ENCODE measurements around the gene SDF4. TPM values are rescaled to one million over a fixed set of nuclear protein-coding genes. Genes with fewer than 3 reads are reported as not detected.

The SDF4 gene
- total RNA-seq, 1 donor from 2014 or later: 167 TPM

DNA sequence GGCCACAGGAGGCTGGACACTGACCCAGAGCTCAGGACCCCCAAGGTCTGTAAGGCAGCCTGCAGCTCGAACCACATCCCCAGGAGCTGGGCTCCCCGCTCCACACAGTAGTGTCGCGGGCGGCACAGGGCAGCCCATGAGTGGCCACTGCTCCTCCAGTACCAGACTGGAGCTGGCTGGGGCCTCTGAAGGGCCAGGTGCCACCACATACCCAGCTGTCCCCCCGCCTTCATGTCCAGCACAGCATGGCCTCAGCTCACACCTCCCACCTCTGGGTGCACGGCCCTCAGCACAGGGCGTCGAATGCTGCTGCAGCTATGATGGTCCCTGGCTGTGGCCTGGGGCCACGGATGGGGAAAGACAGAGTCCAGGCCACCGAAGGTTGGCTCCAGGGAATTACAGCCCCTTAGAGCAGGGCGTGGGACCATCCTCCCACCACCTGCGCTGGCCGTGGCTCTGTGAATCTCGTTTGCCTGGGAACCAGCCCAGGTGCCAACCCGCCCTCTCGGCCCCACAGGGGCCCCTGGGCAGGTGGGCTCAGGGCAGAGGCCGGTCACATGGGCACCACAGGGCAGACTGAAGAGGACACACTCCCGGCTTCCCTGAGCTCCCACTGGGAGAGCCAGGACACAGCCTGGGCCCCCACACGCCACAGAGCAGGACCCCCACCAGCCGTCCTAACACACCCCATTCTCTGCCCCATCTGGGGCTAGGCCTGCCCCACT is 15.8 kb downstream of the SDF4 start:
- intact Hi-C loops (cut with micrococcal nuclease): loop anchor here (2.0 kb wide), 1 partner anchor 15 kb away; no protein-coding TSS in a partner anchor

DNA sequence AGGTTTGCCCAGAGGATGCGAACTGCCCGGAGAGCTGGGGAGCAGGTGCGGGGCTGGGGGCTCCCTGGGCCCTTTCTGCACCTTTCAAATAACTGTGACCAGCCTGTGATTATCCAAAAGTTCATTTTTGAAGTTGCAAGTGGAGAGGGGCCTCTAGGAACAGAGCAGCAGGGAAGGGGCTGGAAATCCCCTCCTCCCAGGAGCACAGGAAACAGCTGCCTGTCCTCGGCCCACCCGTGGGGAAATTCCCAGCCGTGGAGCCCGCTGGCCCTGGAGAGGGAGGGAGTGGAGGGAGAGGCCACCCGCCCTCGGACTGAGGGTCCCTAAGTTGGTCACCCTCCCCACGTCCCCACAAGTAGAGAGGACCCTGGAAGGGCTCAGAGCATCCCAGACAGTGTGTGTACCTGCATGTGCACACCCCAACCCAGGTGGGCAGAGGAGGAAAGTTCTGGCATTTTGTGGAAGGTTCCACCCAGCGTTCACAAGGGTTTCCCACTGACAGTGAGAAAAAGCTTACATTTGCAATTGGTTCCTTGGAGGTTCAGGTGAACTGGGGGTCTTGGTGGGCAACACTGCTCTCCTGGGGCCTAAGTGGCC is 16.6 kb downstream of the SDF4 start:
- intact Hi-C loops (cut with micrococcal nuclease): loop anchor here (2.0 kb wide), 1 partner anchor 16 kb away; no protein-coding TSS in a partner anchor

DNA sequence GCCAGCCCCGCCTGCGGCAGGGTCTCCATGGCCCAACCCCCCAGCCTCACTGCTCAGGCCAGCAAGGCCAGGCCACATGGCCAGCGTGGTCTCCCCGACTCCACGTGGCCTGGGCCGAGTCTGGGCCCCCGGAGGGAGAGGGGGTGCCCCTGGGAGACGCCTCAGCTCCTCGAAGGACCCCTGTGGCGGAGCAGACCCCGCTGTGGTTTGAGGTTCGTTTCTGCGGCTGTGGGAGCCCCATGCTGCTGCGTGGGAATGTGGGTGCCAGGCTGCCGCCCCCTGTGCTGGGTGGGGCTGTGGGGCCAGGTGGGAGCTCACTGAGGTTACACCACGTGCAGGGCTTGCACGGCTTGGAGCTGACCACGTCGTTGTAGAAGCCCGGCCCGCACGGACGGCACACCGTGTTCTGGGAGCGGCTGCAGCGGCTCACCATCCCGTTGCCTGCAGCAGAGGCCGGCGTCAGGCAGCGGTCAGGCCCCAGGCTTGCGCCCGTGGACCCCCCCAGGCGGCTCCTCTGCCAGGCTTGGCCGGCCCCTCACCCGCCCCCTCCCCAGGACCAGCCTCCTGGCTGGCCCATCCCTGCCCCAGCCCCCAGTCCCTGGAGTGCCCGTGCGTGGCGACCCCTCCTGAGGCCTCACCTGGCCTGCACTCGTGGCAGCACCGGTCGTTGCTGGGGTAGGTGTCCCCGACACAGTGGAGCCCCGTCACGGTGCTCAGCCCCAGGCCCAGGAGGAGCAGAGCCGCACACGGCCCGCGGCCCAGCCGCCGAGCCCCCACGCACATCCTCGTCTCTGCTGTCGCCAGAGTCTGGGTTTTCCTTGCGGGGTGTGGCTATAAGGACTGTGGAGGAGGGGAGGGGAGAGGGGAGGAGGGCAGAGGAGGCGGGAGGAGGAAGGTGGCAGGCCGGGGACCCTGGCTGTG is 18.2 kb downstream of the SDF4 start, which contains the start of gene TNFRSF4:
Gene TNFRSF4 (minus strand): TSS at position 809 of the 921 bp plus-strand sequence. CDS start 26 bp downstream, at position 783.
- intact Hi-C loops (cut with micrococcal nuclease): loop anchor here (1.0 to 5.0 kb wide), 4 partner anchors 17 to 256 kb away; partner anchors contain the start of gene NOC2L

DNA sequence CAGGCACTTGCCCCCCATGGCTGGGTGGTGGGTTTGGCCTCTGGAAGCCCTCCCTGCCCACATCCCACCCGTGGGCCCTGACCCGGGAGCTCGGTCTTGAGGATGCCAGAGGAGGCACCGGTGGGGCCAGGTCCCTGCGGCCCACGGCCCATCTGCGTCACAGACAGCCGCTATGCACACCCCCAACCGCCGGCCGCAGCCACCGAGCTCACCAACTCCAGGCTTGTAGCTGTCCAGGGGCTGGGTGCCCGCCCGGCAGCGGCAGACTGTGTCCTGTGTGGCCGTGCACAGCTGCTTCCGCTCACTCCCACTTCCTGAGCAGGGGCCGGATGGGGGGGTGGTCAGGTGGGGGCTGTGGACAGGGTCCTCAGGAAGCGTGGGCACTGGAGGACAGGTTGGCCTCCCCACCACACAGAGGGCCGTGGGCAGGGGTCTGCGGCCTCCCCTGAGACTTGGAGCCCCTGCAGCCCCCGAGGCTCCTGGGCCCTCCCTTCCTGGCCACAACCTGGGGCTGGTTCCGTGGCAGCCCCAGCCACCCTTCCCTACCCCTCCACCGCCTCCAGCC is 18.9 kb downstream of the SDF4 start:
- intact Hi-C loops (cut with micrococcal nuclease): loop anchor here (5.0 kb wide), 2 partner anchors 39 to 256 kb away; partner anchors contain the start of gene NOC2L

DNA sequence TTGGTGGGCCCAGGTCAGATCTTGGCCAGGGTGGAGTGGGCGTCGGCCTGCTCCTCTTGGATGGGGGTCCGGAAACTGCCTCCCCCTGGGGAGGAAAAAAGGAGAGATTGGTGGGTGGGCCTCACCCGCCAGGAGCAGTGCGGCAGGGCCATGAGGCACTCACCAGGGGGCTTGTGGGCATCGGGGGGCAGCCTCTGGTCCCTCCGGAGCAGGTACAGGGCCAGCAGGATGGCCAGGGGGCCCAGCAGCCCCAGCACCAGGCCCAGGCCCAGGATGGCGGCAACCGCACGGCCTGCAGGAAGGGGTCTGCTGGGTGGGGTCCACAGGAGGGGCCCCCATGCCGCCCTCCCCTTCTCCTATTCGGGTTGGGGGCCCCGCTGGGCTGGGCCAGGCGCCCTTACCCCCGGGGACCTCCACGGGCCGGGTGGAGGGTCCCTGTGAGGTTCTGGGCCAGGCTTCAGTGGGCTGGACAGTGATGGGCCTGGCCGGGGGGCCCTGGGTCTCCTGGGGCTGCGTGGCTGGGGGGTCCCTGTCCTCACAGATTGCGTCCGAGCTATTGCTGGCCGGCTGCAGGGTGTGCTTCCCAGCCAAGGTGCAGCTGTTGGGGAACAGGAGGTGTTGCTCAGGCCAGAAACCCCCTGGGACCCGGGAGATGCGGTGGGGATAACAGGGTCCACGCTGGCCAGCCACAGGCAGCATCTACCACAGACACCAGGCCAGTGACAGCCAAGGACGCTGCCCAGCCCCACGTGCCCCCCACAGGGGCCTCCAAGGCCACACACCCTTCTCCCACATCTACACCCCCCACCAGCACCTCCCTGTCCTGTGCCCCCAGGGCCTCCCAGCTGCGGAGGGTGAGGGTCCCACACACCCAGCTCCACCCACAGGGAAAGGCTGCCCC is 20.0 kb downstream of the SDF4 start:
- intact Hi-C loops (cut with micrococcal nuclease): loop anchor here (5.0 kb wide), 2 partner anchors 41 to 254 kb away; partner anchors contain the start of gene NOC2L

DNA sequence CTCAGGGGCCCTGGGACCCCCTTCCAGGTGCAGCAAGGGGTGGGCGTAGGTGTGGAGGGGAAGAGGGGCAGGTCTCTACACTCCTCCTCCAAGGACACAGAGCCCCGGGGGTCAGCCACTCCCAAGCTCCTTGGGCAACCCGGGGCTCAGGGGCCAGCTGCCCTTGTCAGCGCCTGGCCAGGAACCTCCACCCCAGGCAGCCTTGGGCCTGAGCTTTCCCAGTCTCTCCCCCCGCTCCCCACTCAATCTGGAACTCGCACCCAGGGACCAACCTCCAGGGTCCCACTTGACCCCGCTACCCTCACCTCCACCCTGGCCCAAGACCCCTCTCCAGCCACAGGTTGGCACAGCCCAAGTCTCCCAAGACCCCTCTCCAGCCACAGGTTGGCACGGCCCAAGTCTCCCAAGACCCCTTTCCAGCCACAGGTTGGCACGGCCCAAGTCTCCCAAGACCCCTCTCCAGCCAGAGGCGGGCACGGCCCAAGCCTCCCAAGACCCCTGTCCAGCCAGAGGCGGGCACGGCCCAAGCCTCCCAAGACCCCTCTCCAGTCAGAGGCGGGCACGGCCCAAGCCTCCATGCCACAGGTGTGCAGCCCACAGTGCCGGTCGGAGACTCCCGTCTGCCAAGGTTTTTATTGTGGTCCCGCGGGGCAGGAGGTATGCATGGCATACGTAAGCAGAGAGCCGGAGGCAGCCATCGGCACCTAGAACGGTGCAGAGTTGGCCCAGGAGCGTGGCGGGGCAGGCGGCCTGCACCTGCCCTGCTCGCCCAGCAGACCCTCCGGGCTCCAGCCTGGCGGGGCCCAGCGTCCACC is 20.9 kb downstream of the SDF4 start:
- intact Hi-C loops (cut with micrococcal nuclease): loop anchor here (5.0 kb wide), 2 partner anchors 41 to 254 kb away; partner anchors contain the start of gene NOC2L

DNA sequence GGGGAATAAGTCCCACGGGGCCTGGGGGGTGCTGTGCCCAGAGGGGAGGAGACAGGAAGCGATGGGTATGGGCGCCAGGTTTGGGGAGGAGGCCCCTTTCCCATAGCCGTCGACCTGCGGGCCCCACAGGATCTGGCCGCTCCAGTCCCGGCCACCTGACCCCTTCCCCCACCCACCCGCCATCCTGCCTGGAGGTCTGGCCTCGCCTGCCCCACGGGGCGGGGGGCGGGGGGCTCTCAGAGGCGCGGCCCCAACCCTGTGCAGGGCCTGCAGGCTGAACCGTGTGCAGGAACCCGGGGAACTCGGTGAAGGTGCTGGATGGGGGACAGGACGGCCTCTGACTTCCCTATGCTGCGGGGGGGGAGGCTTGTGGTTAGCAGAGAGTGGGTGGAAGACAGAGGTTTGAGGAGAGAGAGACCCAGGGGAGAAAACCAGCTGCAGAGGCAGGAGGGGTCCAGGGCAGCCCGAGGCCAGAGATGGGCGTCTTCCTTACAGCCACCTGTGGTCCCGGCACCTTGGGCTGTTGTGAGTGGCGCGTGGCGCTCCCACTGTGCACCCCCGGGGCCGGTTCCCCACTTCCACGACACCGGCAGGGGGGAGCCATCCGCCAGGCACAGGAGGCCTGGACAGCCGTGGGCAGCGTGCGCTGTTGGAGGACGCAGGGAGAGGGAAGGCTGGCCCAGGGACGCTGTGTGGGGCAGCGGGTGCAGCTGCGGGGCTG is 22.9 kb downstream of the SDF4 start:
- intact Hi-C loops (cut with micrococcal nuclease): loop anchor here (1.0 to 5.0 kb wide), 6 partner anchors 22 to 196 kb away; partner anchors contain the start of genes C1orf159, ISG15 and UBE2J2

DNA sequence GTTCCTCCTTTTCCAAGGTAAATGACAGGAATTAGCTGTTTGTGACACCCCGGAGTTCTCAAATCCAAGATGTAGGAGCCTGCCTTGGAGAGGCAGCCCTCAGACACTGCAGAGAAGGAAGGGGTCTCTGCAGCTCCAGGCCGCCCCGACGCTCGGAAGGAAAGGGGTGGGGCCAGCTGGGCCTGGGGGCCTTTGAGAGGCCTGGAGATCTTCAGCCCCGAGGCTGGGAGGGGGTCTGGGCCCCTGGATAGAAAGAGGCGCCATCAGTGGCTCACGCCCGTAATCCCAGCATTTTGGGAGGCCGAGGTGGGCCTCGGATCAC is 24.3 kb downstream of the SDF4 start:
- intact Hi-C loops (cut with micrococcal nuclease): loop anchor here (5.0 kb wide), 3 partner anchors 50 to 70 kb away; partner anchors contain the start of gene UBE2J2

DNA sequence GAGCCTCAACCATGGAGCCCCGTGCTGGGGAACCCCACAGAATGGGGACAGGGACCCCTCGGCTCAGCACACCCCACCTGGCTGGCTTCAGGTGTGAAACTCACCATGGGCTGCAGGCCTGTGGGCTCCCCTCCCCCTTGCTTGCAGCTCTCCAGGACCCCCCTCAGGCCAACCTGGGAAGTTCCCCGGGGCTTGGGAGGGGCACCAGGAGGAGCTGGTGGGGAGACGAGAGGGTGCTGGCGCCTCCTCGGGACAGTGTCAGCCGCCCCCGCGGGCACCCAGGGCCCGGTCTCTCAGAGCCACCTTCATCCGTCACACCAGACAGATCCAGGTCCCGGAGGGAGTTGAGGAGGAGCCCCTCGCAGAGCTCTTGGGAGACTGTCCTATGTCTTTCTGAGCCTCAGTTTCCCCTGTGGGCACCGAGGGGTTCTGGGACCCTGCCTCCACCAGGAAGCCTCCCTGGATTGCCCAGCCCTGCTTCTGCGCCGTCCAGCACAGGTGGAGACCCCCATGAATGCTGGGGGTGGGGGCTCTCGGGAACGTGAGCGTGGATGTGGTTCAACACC is 24.8 kb downstream of the SDF4 start:
- intact Hi-C loops (cut with micrococcal nuclease): loop anchor here (5.0 kb wide), 3 partner anchors 50 to 70 kb away; partner anchors contain the start of gene UBE2J2

DNA sequence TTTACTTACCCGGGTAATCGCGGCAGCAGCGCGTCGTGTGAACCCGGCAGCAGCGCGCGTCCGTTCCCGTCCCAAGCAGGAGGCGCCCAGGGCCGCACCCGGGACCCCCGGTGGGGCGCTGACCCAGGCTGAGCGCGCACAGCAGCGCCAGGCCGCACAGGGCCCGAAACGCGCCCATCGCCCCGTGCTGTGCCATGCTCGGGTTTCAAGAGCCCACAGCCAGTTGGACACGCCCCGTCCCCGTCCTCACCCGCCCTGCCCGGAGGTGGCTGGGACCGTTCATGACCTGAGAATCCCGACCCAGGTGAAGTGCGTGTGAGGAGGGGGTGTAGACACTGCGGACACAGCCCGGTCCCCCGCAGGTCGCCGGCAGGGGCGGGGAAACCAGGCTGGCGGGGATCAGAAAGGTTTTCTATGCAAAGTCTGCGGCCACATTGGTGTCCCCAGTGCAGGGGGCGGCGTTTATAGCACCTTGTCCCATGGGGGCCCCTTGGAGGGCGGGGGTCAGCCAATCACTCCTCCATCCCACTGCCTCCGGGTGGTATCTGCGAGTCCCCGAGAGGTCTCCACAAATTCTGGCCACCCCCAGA is 25.3 kb downstream of the SDF4 start, which contains the start of gene TNFRSF18:
Gene TNFRSF18 (minus strand): TSS at position 217 of the 590 bp plus-strand sequence. CDS start 21 bp downstream, at position 196.
- intact Hi-C loops (cut with micrococcal nuclease): loop anchor here (5.0 kb wide), 3 partner anchors 49 to 69 kb away; partner anchors contain the start of gene UBE2J2

DNA sequence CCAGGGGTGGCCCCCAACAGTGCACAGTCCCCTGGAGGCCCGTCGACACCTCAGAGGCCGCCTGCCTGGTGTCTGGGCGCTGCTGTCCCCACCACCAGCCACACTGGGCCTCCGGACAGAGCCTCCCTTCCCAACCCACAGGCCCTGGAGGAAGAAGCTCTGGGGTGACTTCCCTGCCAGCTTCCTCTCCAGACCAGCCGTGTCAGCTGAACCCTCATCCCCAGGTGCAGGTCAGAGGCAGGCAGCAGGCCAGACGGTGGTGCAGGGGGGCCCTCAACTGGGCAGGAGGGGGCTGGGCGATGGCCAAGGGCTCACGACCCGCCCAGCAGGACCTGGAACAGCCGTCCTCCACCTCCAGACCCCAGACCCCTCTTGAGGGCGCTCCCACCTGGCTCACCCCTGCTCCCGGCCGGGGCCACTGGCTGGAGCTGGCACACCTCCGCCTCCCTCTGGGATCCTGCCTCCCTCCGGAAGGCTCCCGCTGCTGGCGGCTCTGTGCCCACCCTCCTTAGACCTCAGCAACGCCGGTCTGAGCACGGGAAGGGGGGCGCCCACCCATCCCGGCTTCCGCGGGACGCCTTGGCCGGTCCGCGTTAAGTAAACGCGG is 25.9 kb downstream of the SDF4 start:
- intact Hi-C loops (cut with micrococcal nuclease): loop anchor here (5.0 kb wide), 3 partner anchors 49 to 69 kb away; partner anchors contain the start of gene UBE2J2

DNA sequence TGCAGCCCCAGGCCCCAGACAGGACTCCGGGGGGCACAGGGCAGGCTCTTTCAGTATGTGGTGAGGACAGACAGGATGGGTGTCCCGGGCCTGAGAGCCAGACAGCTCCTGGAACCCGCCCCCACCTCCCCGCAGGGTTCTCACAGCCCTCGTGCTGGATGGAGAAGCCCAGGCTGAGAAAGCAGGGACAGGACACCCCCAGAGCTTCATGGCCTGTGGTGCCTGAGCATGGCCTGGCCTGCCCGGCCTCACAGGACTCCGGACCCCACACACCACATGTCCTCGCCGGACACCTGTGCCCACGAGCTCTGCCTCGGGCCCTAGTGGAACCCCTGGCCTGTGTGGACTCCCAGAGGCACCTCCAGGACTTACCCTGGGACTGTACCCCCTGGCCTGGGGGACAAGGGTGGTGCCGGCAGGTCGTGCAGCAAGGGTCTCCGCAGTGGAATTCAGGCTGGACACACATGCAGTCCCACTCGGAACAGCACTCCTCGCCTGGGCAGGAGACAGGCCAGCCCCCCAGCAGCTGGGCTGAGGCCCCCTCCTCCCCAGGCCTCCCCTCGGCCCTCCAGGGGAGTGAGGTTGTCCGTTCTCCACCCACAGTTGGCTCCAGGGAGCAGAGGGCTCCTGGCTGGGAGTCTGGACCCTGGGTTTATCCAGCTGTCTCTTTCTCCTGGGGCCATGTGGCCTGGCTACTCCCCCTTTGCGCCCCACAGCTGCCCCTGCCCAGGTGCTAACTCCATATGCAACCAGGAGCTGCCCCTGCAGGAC is 26.6 kb downstream of the SDF4 start:
- intact Hi-C loops (cut with micrococcal nuclease): loop anchor here (5.0 kb wide), 3 partner anchors 48 to 68 kb away; partner anchors contain the start of gene UBE2J2

DNA sequence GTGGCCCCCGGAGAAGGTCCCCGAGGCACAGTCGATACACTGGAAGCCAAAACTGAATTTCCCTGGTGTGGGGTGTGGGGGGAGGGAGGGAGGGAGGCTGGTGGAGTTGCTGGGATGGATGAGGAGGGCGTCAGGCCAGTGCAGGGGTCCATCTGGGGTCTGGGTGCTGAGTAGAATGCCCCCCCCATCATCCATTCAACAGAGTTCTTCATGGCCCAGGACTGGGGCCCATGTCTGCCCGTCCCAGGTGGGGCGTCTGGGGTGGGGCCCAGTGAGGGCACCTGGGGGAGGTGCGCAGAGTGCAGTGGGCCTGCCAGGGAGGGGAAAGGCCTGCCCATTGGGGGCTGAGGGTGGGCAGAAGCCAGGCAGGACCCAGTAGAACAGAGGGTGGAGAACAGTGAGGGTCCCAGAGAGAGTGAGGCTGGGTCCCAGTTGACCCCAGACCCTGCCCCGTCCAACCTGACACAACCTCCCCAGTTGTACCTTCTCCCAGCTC is 27.3 kb downstream of the SDF4 start:
- intact Hi-C loops (cut with micrococcal nuclease): no loop called here

DNA sequence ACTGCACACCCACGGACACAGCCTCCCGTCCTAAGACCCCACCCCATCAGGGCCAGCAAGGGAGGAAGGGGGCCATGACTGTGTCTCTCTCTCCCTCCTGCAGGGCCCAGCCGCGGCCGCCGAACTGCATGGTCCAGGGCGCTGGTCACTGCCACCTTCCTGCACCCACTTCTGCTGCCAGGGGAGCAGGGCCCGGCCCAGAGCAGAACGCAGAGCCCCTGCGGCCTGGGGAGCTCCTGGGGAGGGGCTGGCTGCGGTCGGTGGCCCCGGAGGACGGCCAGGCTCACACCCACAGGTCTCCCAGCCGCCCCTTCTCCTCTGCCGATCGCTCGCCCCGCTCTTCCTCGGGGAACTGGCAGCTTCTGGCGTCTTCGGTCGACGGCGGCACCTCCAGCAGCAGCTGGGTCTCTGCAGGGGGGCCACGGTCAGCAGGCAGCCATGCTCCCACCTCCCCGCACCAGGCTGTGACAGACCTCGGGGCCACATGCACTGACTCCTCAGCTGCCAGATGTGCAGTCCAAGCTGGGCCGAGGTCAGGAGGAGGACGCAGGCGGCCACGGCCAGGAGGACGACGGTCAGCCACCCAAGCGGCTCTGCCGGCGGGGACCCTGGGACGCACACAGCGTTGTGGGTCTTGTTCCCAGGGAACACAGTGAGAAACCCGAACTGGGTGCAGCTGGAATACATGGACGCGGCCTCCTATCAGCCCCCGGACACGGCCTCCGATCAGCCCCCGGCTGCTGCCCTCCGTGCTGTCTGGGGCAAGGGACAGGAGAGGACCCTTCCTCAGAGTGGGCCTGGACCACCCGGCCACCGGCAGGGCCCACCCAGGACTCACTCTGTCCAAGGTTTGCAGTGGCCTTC is 28.0 kb downstream of the SDF4 start:
- intact Hi-C loops (cut with micrococcal nuclease): no loop called here
